ENCODE results near the gene HS3ST4.

The HS3ST4 gene

DNA sequence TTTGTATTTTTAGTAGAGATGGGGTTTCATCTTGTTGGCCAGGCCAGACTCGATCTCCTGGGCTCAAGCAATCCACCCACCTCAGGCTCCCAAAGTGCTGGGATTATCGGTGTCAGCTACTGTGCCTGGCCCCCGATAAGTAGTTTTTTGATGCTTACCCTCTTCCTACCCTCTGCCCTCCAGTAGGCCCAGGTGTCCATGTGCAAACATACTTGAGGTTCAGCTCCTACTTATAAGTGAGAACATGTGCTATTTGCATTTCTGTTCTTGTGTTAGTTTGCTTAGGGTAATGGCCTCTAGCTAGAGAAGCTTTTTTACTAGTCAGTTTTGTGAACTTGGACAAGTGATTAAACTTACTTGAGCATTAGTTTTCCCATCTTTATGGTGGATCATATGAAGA, 136.8 kb downstream of the HS3ST4 start:
- DNase-seq: no peak

DNA sequence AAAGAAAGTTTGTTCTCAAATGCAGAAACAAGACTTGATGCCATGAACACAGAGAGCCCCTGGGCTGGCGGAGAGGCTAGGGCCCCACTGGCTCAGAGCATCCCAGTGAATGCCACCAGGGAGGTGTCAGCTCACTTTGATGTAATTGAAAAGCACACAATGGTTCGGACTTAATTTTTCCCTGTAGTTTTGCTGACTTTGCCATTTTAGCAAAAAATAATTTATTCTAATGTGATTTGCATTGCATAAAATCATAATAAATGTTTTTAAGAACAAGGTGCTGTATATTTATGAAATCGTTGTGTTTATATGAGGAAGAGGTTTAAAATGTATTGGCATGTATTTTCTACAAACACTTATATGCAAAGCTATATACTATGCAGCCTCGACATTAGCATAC, 140.5 kb downstream of the HS3ST4 start:
- DNase-seq: no peak

DNA sequence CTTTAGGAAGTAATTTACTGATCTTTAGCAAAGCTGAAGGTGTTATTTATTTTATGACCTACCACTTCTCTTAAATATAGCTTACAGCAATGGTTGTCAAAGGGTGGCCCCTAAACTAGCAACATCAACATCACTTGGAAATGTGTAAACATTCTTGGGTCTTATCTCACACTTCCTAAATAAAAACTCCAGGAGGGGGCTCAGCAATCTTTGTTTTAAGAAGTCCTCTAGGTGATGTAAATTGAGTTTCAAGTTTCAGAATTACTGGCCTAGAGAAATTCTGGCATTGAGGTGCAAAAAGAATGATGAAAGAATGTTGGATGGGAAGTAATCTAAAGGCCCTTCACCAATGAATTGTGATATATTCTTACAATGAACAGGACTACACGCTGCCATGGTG, 142.3 kb downstream of the HS3ST4 start:
- no peak for DNase-seq

DNA sequence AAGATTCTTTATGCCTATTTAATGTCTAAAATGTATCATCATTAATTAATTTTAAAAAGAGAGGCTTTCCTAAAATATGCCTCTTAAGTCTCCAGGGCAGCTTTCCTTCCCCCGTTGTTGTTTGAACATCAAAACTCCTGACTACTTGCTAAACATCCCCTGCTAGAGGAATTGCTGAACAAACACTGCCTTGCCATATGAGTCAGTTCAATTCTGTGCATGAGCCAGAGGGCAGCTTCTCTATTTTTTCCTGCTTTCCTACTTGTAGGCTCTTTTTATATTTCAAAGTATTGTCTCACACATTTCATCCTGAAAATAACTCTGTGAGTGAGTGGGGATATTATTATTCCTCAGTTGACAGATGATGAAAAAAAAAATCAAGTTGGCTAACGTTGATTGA, 143.4 kb downstream of the HS3ST4 start:
- no peak for DNase-seq

DNA sequence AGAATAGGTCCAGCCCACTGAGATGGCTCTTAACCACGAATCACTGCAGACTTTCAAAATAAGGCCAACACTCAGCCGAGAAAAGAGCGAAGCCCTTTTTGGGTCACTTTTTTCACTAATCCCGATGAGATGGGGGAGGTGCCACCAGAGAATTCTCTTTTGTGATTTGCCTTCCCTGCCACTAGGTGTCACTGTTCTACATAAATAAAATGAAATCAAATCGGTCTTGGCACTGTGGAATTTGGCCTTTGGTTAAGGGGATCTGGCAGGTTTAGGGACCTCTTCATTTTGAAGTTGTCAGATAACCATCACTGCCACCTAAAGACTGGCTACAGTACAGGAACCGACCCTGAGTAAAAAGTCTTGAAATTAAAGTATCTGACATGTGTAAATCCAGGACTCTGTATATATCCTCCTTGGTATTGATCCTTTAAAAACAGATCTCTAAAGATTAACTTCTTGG, 147.0 kb downstream of the HS3ST4 start:
- peak; percentile 5 to 64 for DNase-seq

DNA sequence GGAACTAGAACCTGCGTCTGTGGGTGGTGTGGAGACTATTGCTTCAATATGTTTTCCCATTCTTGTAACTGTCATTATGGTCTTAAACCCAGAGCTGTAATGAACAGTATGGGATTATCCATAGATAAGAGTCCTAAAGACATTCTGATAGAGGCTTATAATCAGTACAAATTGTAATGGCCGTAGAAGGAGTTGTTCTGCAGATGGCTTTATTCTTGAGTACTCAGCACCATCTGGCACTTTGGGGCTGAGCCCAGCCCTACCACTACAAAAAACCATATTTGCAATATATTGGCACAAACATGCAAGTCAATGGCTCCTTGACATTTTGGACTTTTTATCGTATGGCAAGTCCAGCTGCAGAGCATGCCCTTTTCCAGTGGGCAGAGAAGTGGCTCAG, 150.0 kb downstream of the HS3ST4 start:
- no peak for DNase-seq

DNA sequence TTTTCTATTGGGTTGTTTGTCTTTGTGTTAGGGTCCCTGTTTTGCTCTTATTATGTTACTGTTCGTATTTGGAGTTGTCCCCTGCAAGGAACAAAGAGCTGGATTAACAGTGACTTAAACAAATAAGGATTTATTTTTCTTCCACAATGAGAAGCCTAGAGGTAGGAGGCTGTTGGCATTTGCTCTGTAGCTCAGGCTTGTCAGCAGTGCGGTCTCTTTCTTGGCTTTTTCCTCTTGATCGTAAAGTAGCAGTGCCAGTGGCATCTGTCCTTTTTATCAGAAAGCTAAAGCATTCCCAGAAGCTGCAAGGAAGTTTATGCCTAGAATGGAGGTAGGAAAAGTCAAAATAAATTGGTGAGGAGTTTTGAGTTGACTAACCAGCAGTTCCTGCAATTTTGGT, 154.1 kb downstream of the HS3ST4 start:
- no peak for DNase-seq

DNA sequence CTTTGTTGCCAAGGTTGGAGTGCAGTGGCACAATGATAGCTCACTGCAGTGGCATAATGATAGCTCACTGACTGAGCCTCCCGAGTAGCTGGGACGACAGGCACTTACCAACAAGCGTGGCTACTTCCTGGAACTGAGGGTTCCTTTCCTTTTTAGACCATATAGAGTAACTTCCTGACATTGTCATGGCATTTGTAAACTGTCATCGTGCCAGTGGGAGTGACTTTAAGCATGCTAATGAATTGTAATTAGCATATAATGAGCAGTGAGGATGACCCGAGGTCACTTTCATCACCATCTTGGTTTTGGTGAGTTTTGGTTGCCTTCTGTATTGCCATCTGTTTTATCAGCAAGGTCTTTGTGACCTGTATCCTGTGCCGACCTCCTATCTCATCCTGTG, 162.4 kb downstream of the HS3ST4 start:
- DNase-seq: no peak

DNA sequence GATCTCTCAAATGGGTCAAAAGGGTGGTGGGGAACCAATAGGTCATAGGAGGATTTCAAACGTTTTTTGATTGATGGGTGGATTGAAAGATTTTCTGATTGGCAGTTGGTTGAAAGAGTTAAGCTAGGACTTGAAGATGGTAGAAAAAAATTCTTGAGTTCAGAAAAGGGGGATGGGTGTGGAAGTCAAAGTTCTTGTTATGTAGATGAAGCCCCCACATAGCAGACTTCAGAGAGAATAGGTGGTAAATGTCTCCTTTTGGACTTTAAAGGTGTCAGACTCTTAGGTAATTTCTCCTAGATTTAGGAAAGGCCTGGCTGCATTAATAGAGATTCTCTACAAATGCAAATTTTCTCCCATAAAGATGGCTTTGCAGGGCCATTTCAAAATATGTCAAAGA, 163.3 kb downstream of the HS3ST4 start:
- no peak for DNase-seq

DNA sequence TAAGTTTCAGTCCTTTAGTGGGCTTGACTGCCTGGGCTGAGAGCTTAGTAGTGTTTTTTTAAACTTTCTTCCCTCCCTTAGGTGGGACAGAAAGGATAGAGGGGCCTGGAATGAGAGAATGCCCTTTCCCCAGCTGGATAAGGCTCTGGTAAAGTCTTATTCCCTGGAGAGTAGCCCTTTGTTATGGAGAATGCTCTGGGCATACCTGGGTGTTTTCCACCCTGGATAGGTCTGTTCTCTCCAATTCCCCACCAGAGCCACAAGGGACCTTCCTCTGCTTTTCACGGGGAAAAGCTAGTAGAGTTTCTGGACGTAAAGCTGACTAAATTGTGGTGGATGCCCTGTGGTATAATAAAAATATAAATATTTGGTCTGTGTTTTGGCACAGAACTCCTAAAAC, 164.1 kb downstream of the HS3ST4 start:
- DNase-seq: no peak

DNA sequence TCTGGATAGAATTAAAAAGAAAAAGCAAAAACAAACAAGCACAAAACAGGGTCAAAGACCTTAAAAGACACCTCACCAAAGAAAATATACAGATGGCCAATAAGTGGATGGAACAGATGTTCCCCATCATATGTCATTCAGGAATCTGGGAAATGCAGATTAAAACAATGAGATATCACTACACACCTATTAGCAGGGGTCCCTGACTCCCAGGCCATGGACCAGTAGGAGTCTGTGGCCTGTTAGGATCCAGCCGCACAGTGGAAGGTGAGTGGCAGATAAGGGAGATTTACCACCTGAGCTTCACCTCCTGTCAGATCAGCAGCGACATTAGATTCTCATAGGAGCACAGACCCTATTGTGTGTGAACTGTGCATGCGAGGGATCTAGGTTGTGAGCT, 167.9 kb downstream of the HS3ST4 start:
- no peak for DNase-seq

DNA sequence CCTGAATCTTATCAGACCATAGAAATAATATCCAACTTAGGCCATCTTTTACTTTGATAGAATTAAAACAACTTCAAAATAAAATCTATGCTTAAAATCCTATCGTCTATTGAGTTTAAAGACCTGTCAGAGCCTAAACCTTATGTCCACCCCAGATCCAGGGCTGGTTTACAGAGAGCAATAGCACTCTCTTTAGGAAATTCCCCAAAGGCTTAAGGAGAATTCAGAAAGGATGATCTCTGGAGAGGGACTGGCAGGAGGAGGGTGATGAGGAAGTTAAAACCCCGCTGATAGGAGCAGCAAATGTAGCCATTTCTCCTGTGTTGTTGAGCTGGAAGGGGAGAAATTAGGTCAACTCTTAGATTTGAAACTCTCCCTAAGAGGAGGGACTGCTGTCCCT, 175.3 kb downstream of the HS3ST4 start:
- no peak for DNase-seq

DNA sequence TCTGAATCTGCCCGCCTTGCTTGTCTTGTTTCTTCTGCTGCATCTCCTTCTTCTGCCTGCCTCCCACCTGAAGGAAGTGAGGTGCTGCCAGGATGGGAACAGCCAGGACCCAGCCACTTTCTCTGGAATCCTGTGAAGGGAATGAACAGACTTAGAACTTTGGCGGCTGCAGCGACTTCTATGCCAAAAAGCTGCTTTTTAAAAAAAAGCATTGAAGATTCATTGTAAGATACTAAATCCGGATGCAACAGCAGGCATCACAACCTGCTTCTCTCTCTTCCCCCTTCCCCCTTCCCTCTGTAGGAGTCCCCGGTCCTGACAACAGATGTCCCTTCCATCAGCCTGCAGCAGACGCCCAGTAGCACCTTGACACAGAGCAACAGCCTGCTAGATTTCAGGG, 176.3 kb downstream of the HS3ST4 start:
- DNase-seq: no peak

DNA sequence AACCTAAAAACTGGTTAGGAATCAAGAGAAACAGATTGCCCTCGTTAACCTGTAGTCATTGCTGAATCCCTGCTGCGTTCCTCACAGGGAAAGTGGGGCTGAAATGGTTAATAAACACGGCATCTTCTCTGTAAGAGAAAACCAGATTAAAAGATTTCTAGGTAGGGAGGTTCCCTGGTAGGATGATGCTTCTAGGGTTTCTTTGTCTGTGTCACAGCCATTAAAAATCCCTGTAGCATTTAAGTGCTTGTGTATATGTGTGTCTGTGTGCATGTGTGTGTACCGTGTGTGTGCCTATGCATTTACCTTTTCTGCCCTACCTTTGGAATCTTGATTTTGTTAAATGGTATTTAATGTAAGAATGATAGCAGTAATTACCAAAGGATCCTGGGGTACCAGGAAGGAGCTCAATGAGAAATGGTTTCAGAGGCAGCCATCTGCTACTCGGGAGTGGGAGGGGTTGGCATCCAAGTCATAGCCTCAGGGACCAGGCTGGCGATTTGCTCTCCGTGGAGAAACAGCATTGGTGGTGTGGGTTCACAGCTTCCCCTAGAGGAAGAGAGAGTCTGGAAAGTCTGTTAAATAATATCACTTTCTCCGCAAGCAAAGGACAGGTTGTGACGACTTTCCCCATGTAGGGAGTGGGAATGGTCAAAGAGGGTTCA, 177.1 kb downstream of the HS3ST4 start:
- DNase-seq: no peak

DNA sequence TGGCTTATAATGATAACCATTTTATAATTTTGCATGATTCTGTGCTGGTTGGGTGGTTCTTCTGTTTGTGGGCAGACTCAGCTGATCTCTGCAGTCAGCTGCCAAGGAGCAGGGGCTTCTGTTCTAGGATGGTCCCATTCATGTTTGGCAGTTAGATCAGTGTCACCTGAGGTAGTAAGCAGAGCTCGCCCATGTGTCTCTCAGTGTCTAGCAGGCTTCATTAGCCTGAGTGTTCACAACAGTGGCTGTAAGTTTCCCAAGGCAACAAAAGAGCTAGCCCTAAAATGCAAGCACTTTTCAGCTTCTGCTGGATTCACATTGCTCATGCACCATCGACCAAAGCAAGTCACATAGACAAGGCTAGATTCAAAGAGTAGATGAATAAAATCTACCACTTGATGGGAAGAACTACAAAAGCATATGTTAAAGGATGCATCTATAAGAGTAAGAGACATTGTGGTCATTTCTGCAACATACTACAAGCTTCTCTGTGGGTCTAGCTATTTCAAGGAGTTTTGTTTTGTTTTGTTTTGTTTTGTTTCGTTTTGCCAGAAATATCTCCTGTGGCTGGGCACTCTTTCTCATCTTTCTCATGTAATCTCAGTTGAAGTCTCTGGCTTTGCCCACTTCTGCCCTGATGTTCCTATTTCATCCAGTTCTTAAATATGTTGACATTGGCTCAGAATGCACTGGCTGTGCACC, 180.8 kb downstream of the HS3ST4 start:
- DNase-seq: no peak

DNA sequence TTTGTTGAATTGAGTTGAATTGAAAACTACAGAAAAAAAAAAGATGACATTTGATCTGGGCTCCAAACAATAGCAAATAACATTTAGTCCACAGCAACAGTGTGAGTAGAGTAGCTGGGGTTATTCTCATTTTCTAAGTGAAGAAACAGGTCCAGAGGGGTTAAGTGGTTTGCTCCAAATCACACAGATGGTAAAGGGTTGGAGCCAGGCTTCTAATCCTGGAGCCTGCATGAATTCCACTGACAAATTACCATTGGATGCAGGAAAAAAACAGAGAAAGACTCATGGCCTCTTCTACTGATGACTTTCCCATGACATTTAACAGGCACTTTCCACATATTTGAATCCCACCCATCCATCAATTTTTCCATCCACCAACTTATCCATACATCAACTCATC, 182.4 kb downstream of the HS3ST4 start:
- no peak for DNase-seq

DNA sequence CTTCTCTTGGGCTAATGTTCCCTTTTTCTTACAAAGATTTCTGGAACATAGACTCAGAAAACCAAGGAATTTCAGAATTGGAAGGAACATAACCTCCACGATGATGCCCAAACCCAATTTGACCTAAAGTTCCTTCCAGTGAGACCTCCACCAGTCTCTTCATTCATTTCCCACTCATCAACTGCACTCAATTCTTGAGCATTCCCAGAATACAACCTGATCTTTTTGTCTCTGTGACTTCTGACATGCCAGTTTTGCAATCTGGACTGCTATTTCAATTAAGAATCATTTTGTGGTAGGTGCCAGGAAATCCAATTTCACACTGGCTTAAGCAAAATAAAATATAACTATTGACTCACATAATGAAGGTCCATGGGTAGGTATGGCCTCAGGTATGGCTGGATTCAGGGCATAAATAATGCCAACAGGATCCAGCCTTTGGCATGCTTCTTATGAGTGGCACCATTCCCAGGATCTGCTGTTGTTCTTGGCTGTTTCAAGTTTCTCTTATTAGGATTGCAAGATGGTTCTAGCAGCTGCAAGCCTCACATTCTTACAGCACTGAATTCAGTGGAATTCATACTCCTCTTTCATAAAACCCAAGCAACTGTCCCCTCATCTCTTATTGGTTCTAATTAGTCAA, 184.3 kb downstream of the HS3ST4 start:
- DNase-seq: peak in 1 of 2 donors; percentile 4

DNA sequence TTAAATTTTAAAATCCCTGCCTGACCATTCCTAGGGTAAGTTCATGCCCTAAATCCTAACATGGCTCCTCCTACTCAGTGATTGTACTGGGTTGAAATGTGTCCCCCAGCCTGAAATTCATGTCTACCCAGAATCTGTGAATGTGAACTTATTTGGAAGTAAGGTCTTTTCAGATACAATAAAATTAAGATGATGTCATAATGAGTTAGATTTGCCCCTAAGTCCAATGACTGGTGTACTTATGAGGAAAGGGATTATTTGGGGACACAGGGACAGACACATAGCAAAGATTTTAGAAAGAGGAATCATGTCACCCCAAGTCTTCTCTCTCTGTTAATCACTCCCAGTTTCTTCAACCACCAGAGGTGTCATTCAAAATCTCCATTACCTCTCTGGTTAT, 185.3 kb downstream of the HS3ST4 start:
- DNase-seq: no peak

DNA sequence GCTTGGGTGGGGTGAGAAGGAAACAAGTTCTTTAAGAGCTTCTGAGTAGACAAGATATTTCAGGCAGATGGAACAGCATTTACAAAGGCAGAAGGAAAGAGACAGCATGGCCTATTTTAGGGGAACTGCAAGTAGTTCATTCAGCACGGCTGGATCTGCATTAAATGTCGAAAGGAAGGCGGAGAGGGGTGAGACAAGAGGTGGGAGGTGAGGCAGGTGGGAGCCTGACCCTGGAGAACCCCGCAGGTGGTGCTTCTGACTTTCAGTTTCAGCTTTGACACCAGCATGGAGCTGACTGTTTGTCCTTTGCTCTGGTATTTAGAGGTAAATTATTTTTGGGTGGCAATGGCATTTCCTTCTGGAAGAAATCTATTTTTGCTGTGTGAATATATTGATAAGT, 194.8 kb downstream of the HS3ST4 start:
- no peak for DNase-seq

DNA sequence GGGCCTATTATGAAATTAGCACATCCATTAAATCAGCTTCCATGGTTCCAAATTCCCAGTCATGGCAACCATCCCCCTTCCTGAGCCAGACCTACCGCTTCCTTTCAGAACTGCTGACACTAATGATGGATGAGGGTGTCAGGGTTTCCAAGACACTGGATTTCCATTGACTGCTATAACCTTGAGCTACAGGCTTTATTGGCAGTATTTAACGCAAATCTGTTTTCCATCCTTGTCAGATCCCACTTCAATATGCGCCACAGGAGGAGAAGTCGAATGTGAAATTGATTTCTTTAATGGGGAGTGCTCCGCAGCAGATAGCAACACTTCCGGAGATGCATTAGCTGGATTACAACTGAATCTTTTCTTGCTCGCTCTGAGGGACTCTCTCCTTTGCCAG, 197.1 kb downstream of the HS3ST4 start:
- no peak for DNase-seq

DNA sequence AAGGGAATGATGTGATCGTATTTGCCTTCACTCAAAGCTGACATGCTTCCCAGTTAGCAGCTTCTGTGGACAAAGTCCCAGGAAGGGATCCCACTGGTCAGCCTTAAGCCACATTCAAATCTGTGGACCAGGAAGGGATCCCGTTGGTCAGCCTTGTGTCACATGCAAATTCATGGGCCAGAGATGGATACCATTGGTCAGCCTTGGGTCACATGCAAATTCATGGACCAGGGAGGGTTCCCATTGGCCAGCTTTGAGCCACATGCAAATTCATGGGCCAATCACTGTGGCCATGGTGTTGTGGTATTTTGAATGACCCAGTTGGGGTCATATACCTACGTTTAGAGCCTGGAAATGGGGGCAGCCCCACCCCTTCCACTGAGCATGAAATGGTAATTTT, 201.6 kb downstream of the HS3ST4 start:
- no peak for DNase-seq

DNA sequence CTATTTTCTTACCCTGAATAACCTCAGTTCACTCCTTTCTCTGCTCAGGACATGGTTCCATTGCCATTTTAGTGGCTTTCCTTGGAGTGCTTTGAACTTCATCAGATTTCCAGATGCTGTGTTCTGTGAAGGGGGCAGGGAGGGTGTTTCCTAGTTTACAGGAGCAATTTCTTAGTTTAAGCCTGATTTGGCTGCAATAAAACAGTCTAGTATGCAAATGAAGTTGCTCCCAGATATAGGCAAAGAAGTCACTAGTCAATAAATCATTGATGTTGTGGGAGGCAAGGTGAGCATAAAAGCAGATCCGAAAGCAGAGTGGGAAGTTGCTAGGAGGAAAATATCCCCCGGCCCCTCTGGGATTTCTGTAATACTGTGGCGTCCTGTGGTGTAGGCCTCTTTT, 202.3 kb downstream of the HS3ST4 start:
- DNase-seq: no peak

DNA sequence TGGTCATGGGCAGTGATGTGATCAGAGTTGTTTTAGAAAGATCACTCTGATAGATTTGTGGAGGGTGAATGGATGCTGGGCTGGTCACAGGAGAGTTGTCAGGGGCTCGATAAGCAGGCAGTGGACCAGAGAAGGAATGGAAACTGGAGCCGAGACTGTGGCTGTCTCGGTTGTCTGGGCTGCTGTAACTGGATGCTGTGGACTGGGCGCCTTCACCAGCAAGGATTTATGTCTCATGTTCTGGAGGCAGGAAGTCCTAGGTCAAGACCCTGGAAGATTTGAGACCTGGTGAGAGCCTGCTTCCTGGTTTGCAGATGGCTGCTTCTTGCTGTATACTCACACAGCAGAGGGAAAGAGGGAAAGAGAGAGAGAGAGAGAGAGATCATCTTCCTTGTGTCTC, 203.6 kb downstream of the HS3ST4 start:
- no peak for DNase-seq

DNA sequence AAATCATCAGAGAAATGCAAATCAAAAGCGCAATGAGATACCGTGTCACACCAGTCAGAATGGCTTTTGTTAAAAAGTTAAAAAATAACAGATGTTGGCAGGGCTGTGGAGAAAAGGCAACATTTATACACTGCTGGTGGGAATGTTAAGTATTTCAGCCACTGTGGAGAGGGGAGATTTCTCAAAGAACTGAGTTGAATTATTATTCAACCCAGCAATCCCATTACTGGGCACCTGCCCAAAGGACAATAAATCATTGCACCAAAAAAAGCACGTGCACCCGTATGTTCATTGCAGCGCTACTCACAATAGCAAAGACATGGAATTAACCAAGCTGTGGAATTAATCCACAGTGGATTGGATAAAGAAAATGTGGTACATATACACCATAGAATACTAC, 204.7 kb downstream of the HS3ST4 start:
- DNase-seq: no peak
